Hepatocyte (in vitro differentiated cells): ENCODE results near the gene INTU. TPM values are rescaled to one million over a fixed set of nuclear protein-coding genes. Genes with fewer than 3 reads are reported as not detected.

Source experiments
- DNase-seq: peaks from one replicate; pipeline ENCODE4 v3.0.0-alpha.2; 2016; ENCODE audit warnings: low spot score
- H2AFZ ChIP-seq: fragments of 200-600 bp; sonication (generic); 2 replicates; pipeline ENCODE4 v1.6.0; 2016; ENCODE audit warnings: antibody characterized with exemption, mild to moderate bottlenecking
- H3K27ac ChIP-seq: fragments of 200-600 bp; sonication (generic); 2 replicates; pipeline ENCODE4 v1.5.1; 2016; ENCODE audit warnings: mild to moderate bottlenecking
- H3K27me3 ChIP-seq: fragments of 200-600 bp; sonication (generic); 2 replicates; pipeline ENCODE4 v1.6.1; 2016
- H3K36me3 ChIP-seq: fragments of 200-600 bp; sonication (generic); replicated peaks from 2 replicates; pipeline ENCODE4 v1.5.1; 2016; ENCODE audit warnings: low read depth; ENCODE audit not compliant: insufficient read depth
- H3K4me1 ChIP-seq: fragments of 200-600 bp; sonication (generic); 2 replicates; pipeline ENCODE4 v1.5.1; 2016; ENCODE audit warnings: mild to moderate bottlenecking, moderate library complexity; ENCODE audit not compliant: insufficient read depth
- H3K4me2 ChIP-seq: fragments of 200-600 bp; sonication (generic); 2 replicates; pipeline ENCODE4 v1.6.0; 2016
- H3K4me3 ChIP-seq: fragments of 200-600 bp; sonication (generic); 2 replicates; pipeline ENCODE4 v1.5.1; 2016; ENCODE audit warnings: mild to moderate bottlenecking
- H3K79me2 ChIP-seq: fragments of 200-600 bp; sonication (generic); 2 replicates; pipeline ENCODE4 v1.6.0; 2017; ENCODE audit warnings: mild to moderate bottlenecking
- H3K9me2 ChIP-seq: fragments of 200-600 bp; sonication (generic); replicated peaks from 2 replicates; pipeline ENCODE4 v1.6.0; 2017; ENCODE audit warnings: mild to moderate bottlenecking; ENCODE audit not compliant: insufficient read depth
- H3K9me3 ChIP-seq: fragments of 200-600 bp; sonication (generic); 2 replicates; pipeline ENCODE4 v1.5.1; 2016; ENCODE audit warnings: low read depth, mild to moderate bottlenecking
- H4K20me1 ChIP-seq: fragments of 200-600 bp; sonication (generic); 2 replicates; pipeline ENCODE4 v1.6.0; 2016; ENCODE audit warnings: mild to moderate bottlenecking; ENCODE audit not compliant: insufficient read depth, poor library complexity, severe bottlenecking
- CTCF ChIP-seq: fragments of 200-600 bp; sonication (generic); IDR thresholded peaks from 2 replicates; pipeline ENCODE4 v1.5.1; 2016; ENCODE audit warnings: antibody characterized with exemption, mild to moderate bottlenecking; ENCODE audit not compliant: poor library complexity
- EZH2 ChIP-seq: fragments of 200-600 bp; sonication (generic); IDR thresholded peaks from 2 replicates; pipeline ENCODE4 v1.6.1; 2016; ENCODE audit warnings: antibody characterized with exemption, mild to moderate bottlenecking, borderline replicate concordance
- EZH2phosphoT487 ChIP-seq: fragments of 200-600 bp; sonication (generic); IDR thresholded peaks from one replicate; pipeline ENCODE4 v1.6.1; 2018; ENCODE audit warnings: antibody characterized with exemption, mild to moderate bottlenecking, low read depth, moderate library complexity; ENCODE audit not compliant: unreplicated experiment, severe bottlenecking
- WGBS: methylation state at CpG from one replicate; pipeline ENCODE4 v1.1.6; 2016; ENCODE audit warnings: low lambda C conversion rate; ENCODE audit errors: missing lambda C conversion rate; 5-methylcytosine and 5-hydroxymethylcytosine counted together
- polyA plus RNA-seq: library from polyadenylated mRNA; unstranded; fragments of >200 nt; fragmentation: Nextera tagmentation; extraction: Ambion mirVana; gene quantifications from 2 replicates; pipeline ENCODE4 v1.2.1, GENCODE V29; 2016
- total RNA-seq: library from RNA; depleted of rRNA; stranded (reverse); fragments of >200 nt; gene quantifications from 2 replicates; pipeline ENCODE4 v1.2.3, GENCODE V29; 2014

INTU gene
- total and polyA plus RNA-seq, 2 experiments from 2014 or later, result 2.3 to 9.2 TPM

- H3K9me2 ChIP-seq, result no peaks in the 10 kb centered on the region
- H3K4me2 ChIP-seq, result no peak overlapping the region
- DNase-seq, result no peak
- H3K4me3 ChIP-seq, result no peak overlapping the region
- H3K27ac ChIP-seq, result no peak overlapping the region
- H3K9me3 ChIP-seq, result no peaks in the 10 kb centered on the region
- no peaks in the 10 kb centered on the region for H3K4me1 ChIP-seq
- WGBS, result 38% methylated on average over 5 of the region's 5 CpGs
- no peaks in the 10 kb centered on the region for H3K27me3 ChIP-seq
- no peaks in the 10 kb centered on the region for H3K79me2 ChIP-seq
- no peaks in the 10 kb centered on the region for H4K20me1 ChIP-seq
- TF ChIP-seq EZH2phosphoT487, result no peak
- no peak for TF ChIP-seq EZH2
- no peak for TF ChIP-seq CTCF
- no peak overlapping the region for H2AFZ ChIP-seq
- H3K36me3 ChIP-seq, result no peaks in the 10 kb centered on the region
Measured at GRCh38 chr4:127609484-127609883, 23.3 kb upstream of the INTU start.

DNA sequence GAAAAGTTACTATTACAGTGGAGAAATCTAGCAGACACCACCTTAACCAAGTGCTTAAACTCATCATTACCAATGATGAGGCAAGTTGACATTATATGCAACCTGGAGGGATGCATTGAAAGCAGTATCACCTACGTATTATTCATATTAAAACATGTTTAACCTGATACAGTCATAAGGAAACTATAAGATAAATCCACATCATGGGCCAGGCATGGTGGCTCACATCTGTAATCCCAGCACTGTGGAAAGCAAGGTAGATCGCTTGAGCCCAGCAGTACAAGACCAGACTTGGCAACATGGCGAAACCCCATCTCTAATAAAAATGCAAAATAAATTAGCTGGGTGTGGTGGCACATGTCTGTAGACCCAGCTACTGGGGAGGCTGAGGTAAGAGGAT lies 22.3 kb upstream of the INTU start:
- no peaks in the 10 kb centered on the region for H3K27me3 ChIP-seq
- no peak overlapping the region for H3K4me2 ChIP-seq
- H3K4me3 ChIP-seq, result no peak overlapping the region
- TF ChIP-seq EZH2phosphoT487 (no peak), EZH2 (no peak), CTCF (no peak)
- no peak for DNase-seq
- no peak overlapping the region for H2AFZ ChIP-seq
- no peak overlapping the region for H3K27ac ChIP-seq
- H3K79me2 ChIP-seq, result no peaks in the 10 kb centered on the region
- no peaks in the 10 kb centered on the region for H3K36me3 ChIP-seq
- 96% methylated on average over 3 of the region's 3 CpGs for WGBS
- H3K9me2 ChIP-seq, result no peaks in the 10 kb centered on the region
- no peaks in the 10 kb centered on the region for H4K20me1 ChIP-seq
- H3K9me3 ChIP-seq, result no peaks in the 10 kb centered on the region
- no peaks in the 10 kb centered on the region for H3K4me1 ChIP-seq

- no peak overlapping the region for H3K27ac ChIP-seq
- no peak overlapping the region for H3K4me2 ChIP-seq
- no peaks in the 10 kb centered on the region for H4K20me1 ChIP-seq
- H3K9me3 ChIP-seq, result no peaks in the 10 kb centered on the region
- no peak overlapping the region for H2AFZ ChIP-seq
- H3K79me2 ChIP-seq, result no peaks in the 10 kb centered on the region
- no peaks in the 10 kb centered on the region for H3K9me2 ChIP-seq
- H3K36me3 ChIP-seq, result no peaks in the 10 kb centered on the region
- no peak for TF ChIP-seq CTCF
- TF ChIP-seq EZH2phosphoT487, result no peak
- no peak for TF ChIP-seq EZH2
- H3K4me3 ChIP-seq, result no peak overlapping the region
- WGBS, result 73% methylated on average over 2 of the region's 2 CpGs
- H3K27me3 ChIP-seq, result peaks cover 41% of the 10 kb centered on the region
- DNase-seq, result no peak
- H3K4me1 ChIP-seq, result no peaks in the 10 kb centered on the region
Measured at GRCh38 chr4:127616898-127617297, 15.9 kb upstream of the INTU start.

DNA sequence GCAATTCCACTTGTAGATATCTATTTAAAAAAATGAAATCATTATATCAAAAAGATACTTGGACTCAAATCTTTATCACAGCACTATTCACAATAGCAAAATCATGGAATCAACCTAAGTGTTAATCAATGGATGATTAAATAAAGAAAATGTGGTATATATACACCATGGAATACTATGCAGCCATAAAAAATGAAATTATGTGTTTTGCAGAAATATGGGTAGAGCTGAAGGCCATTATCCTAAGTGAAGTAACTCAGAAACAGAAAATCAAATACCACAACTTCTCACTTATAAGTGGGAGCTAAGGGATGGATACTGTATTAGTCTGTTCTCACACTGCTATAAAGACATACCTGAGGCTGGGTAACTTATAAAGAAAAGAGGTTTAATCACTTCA lies 14.3 kb upstream of the INTU start:
- Histone ChIP-seq H3K9me2 (no peaks in the 10 kb centered on the region), H2AFZ (no peak overlapping the region), H3K4me3 (no peak overlapping the region), H3K4me2 (no peak overlapping the region), H3K27ac (no peak overlapping the region), H3K36me3 (no peaks in the 10 kb centered on the region), H3K4me1 (no peaks in the 10 kb centered on the region), H3K9me3 (no peaks in the 10 kb centered on the region), H3K27me3 (peaks cover 54% of the 10 kb centered on the region), H3K79me2 (no peaks in the 10 kb centered on the region), H4K20me1 (no peaks in the 10 kb centered on the region)
- TF ChIP-seq EZH2 (no peak), EZH2phosphoT487 (no peak), CTCF (no peak)
- no peak for DNase-seq
